Measurements from ENCODE around the gene DVL3.

DNA sequence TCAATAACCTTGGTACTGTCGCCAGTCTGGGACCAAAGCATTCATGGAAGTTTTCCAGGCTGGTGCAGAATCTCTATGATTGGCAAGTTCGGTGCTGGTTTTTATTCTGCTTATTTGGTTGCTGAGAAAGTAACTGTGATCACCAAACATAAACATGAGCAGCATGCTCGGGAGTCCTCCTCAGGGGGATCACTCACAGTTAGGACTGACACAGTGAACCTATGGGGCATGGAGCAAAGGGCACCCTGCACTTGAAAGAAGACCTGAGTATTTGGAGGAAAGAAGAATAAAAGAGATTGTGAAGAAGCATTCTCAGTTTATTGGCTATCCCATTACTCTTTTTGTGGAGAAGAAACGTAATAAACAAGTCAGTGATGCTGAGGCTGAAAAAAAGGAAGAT, 39.2 kb upstream of the DVL3 start:
- TF ChIP-seq, protein P1, sequence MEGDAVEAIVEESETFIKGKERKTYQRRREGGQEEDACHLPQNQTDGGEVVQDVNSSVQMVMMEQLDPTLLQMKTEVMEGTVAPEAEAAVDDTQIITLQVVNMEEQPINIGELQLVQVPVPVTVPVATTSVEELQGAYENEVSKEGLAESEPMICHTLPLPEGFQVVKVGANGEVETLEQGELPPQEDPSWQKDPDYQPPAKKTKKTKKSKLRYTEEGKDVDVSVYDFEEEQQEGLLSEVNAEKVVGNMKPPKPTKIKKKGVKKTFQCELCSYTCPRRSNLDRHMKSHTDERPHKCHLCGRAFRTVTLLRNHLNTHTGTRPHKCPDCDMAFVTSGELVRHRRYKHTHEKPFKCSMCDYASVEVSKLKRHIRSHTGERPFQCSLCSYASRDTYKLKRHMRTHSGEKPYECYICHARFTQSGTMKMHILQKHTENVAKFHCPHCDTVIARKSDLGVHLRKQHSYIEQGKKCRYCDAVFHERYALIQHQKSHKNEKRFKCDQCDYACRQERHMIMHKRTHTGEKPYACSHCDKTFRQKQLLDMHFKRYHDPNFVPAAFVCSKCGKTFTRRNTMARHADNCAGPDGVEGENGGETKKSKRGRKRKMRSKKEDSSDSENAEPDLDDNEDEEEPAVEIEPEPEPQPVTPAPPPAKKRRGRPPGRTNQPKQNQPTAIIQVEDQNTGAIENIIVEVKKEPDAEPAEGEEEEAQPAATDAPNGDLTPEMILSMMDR (IDR thresholded peaks at IDR 0.05; ENCODE audit: low read length): no peak
- TF ChIP-seq EZH2 (optimal IDR thresholded peaks at IDR 0.05; ENCODE audit: low read depth, low read length): no peak

All from MM.1S (cell line).